Endothelial cell of umbilical vein (primary cell): ENCODE results near the gene R3HDM1. TPM values are rescaled to one million over a fixed set of nuclear protein-coding genes. Genes with fewer than 3 reads are reported as not detected.
"Not testable (repeated sequence)": the region's sequence is repeated elsewhere in the genome, so short reads cannot be mapped to it uniquely, and the experiment has no call there.

ENCODE experiments used
- BruUV-seq: library from RNA; stranded (reverse); fragments of 400-500 nt; replicated peaks from 2 replicates; lab custom pipeline; 2021; lab: Mats Ljungman, UMichigan
- CTCF ChIA-PET: fragments of 300-600, 350-600 bp; sonication (Branson Sonifier 250); formaldehyde crosslinking; loops from one replicate; lab custom pipeline; 2021; ENCODE audit warnings: antibody characterized with exemption, inconsistent platforms; lab: Charles Lee
- POLR2A ChIA-PET: fragments of 300-600, 350-600 bp; sonication (Branson Sonifier 250); formaldehyde crosslinking; loops from one replicate; lab custom pipeline; 2021; ENCODE audit warnings: antibody characterized with exemption, inconsistent platforms; lab: Charles Lee
- DNase-seq: peaks from one replicate; pipeline ENCODE4 v3.0.0-alpha.2; 2011; ENCODE audit warnings: low read depth, low spot score
- FAIRE-seq: peaks from 2 replicates; lab custom pipeline; 2011; peaks lifted over from hg19 to GRCh38; lab: Jason Lieb, UNC
- H2AFZ ChIP-seq: 2 replicates; pipeline ENCODE4 v1.6.0; 2012; ENCODE audit warnings: low read depth, low read length, control low read depth, inconsistent platforms
- H3K27ac ChIP-seq: 2 replicates; pipeline ENCODE4 v1.5.1; 2011; ENCODE audit warnings: low read depth, mild to moderate bottlenecking, control low read depth, low read length, moderate library complexity; ENCODE audit not compliant: insufficient read depth
- H3K27me3 ChIP-seq, 2 experiments: 2 replicates each; pipeline versions ENCODE4 v1.6.0 to v1.6.1; 2011; ENCODE audit warnings: low read length in 2 of 2, mixed read lengths in 1 of 2; ENCODE audit not compliant: control insufficient read depth in 2 of 2, insufficient read depth in 2 of 2
- H3K36me3 ChIP-seq, 2 experiments: 2 replicates in 1 of 2; 3 replicates in 1 of 2; pipeline ENCODE4 v1.5.1; 2011; ENCODE audit warnings: low read length in 2 of 2, mild to moderate bottlenecking in 1 of 2, moderate library complexity in 1 of 2; ENCODE audit not compliant: control insufficient read depth in 2 of 2, insufficient read depth in 2 of 2; ENCODE audit errors: extremely low read depth in 1 of 2
- H3K4me1 ChIP-seq: 3 replicates; pipeline ENCODE4 v1.5.1; 2011; ENCODE audit warnings: mild to moderate bottlenecking, low read length; ENCODE audit not compliant: control insufficient read depth, insufficient read depth; ENCODE audit errors: extremely low read depth
- H3K4me2 ChIP-seq: 2 replicates; pipeline ENCODE4 v1.6.1; 2011; ENCODE audit warnings: low read length, control low read depth, mixed read lengths; ENCODE audit not compliant: insufficient read depth
- H3K4me3 ChIP-seq, 3 experiments: fragments of 200-600 bp in 1 of 3; sonication (generic), shearing (Covaris generic) in 1 of 3; replicated peaks in 1 of 3; 2 replicates each; pipeline ENCODE4 v1.5.1; 2011 to 2016; ENCODE audit warnings: control low read depth in 3 of 3, low read length in 3 of 3, mild to moderate bottlenecking in 2 of 3, inconsistent platforms in 1 of 3, low read depth in 1 of 3, moderate library complexity in 1 of 3; ENCODE audit not compliant: insufficient read depth in 1 of 3
- H3K79me2 ChIP-seq: 2 replicates; pipeline ENCODE4 v1.6.0; 2012; ENCODE audit warnings: low read length, inconsistent platforms; ENCODE audit not compliant: control insufficient read depth, insufficient read depth
- H3K9ac ChIP-seq: replicated peaks from 2 replicates; pipeline ENCODE3; 2011; ENCODE audit warnings: low read length, control low read depth; ENCODE audit not compliant: insufficient read depth; ENCODE audit errors: extremely low read depth
- H3K9me1 ChIP-seq: replicated peaks from 3 replicates; pipeline ENCODE4 v1.6.0; 2011; ENCODE audit warnings: mild to moderate bottlenecking, low read length; ENCODE audit not compliant: control insufficient read depth, insufficient read depth; ENCODE audit errors: extremely low read depth
- H3K9me3 ChIP-seq: replicated peaks from 2 replicates; pipeline ENCODE4 v1.5.1; 2012; ENCODE audit warnings: low read length, inconsistent platforms; ENCODE audit not compliant: control insufficient read depth, insufficient read depth
- H4K20me1 ChIP-seq: replicated peaks from 2 replicates; pipeline ENCODE3; 2011; ENCODE audit warnings: mild to moderate bottlenecking, low read length; ENCODE audit not compliant: control insufficient read depth, insufficient read depth; ENCODE audit errors: extremely low read depth
- CTCF ChIP-seq, 2 donors: IDR thresholded peaks; 1 replicate in 1 of 2; 2 replicates in 1 of 2; pipeline ENCODE4 v1.5.1; 2011; ENCODE audit warnings: low read length in 2 of 2, mild to moderate bottlenecking in 2 of 2, moderate library complexity in 2 of 2, control low read depth in 1 of 2, inconsistent platforms in 1 of 2, low read depth in 1 of 2; ENCODE audit not compliant: insufficient read depth in 1 of 2; ENCODE audit errors: extremely low read depth in 1 of 2
- EZH2 ChIP-seq: IDR thresholded peaks from 2 replicates; pipeline ENCODE4 v1.6.1; 2012; ENCODE audit warnings: borderline replicate concordance, low read depth, mild to moderate bottlenecking, moderate library complexity, low read length, inconsistent platforms; ENCODE audit not compliant: severe bottlenecking
- FOS ChIP-seq: IDR thresholded peaks from 2 replicates; pipeline ENCODE4 v1.6.1; 2011; ENCODE audit warnings: mild to moderate bottlenecking, low read length, moderate library complexity, borderline replicate concordance; ENCODE audit not compliant: insufficient read depth
- GATA2 ChIP-seq: IDR thresholded peaks from 2 replicates; pipeline ENCODE4 v1.7.0; 2011; ENCODE audit warnings: low read depth, mild to moderate bottlenecking, moderate library complexity, mixed read lengths, low read length; ENCODE audit not compliant: insufficient read length, insufficient read depth
- JUN ChIP-seq: IDR thresholded peaks from 2 replicates; pipeline ENCODE4 v1.6.1; 2011; ENCODE audit warnings: borderline replicate concordance, low read depth; ENCODE audit not compliant: insufficient read length, insufficient read depth
- MAX ChIP-seq: IDR thresholded peaks from 2 replicates; pipeline ENCODE4 v1.6.1; 2011; ENCODE audit not compliant: insufficient read depth, insufficient read length
- MYC ChIP-seq: IDR thresholded peaks from one replicate; pipeline ENCODE4 v1.6.1; 2011; ENCODE audit warnings: mild to moderate bottlenecking, low read depth, low read length
- POLR2A ChIP-seq: IDR thresholded peaks from 2 replicates; pipeline ENCODE4 v1.6.1; 2012; ENCODE audit warnings: low read depth, mild to moderate bottlenecking, control low read depth, low read length
- POLR2AphosphoS5 ChIP-seq: IDR thresholded peaks from 2 replicates; pipeline ENCODE4 v1.6.1; 2012; ENCODE audit warnings: low read depth, mild to moderate bottlenecking, control low read depth, low read length, moderate library complexity; ENCODE audit not compliant: insufficient read depth
- dilution Hi-C: fragments of 300-500 bp; cut with MboI; formaldehyde crosslinking; loops from one replicate; pipeline ENCODE4 v1.15.0; 2019; ENCODE audit warnings: low sequenced_read_pairs; ENCODE audit not compliant: extremely low pct_ligation_motif_present
- intact Hi-C: fragments of 100-400 bp; cut with micrococcal nuclease; formaldehyde crosslinking; loops from one replicate; pipeline ENCODE4 v1.10.0; 2022
- polyA plus RNA-seq, 4 experiments: library from polyadenylated mRNA; depleted of rRNA in 3 of 4; stranded (reverse) in 3 of 4; unstranded in 1 of 4; fragments of >200 nt; gene quantifications; 2 replicates each; pipeline versions ENCODE4 v1.2.1 to v1.2.3, GENCODE V29; 2011 to 2012; ENCODE audit warnings: missing spikeins in 1 of 4
- total RNA-seq: library from RNA; stranded (reverse); gene quantifications from 2 replicates; pipeline ENCODE4 v1.2.3, GENCODE V29; 2021

Gene R3HDM1
- total and polyA plus RNA-seq, 2 donors (not counting 3 experiments of a cell fraction or from before 2014, with no cell fraction given), result 36.6 to 61.8 TPM

GRCh38 chr2:135532581-135532980 lies 1.3 kb downstream of the R3HDM1 start:
- TF ChIP-seq FOS (no peak), MYC (no peak), POLR2AphosphoS5 (no peak), POLR2A (no peak), GATA2 (no peak), MAX (no peak), CTCF (IDR thresholded peaks at IDR 0.05; ENCODE audit: extremely low read depth in 1 of 2, insufficient read depth in 1 of 2, low read depth in 1 of 2, low read length in 2 of 2) (no peak), EZH2 (no peak), JUN (no peak)
- intact Hi-C loops (loop anchor here (5.0 kb wide), 3 partner anchors 180 to 345 kb away; partner anchors contain the start of gene MCM6), dilution Hi-C loops (no loop called here)
- no peaks in the 10 kb centered on the region for H3K9me1 ChIP-seq
- no peak overlapping the region for H3K9ac ChIP-seq
- H3K4me1 ChIP-seq, result peaks cover 7% of the 10 kb centered on the region
- POLR2A ChIA-PET, result no interaction called here
- no peak overlapping the region for H2AFZ ChIP-seq
- no peaks in the 10 kb centered on the region for H3K9me3 ChIP-seq
- H3K27ac ChIP-seq, result no peak overlapping the region
- DNase-seq, result peak; percentile 5
- no TSS peak for BruUV-seq
- no peaks in the 10 kb centered on the region for H4K20me1 ChIP-seq
- H3K4me3 ChIP-seq, result peak overlapping the region in 1 of 3 experiments; percentile 83
- peak overlapping the region; percentile 98 for H3K4me2 ChIP-seq
- H3K27me3 ChIP-seq, result no peaks in the 10 kb centered on the region
- H3K36me3 ChIP-seq, result no peaks in the 10 kb centered on the region
- peaks cover 55% of the 10 kb centered on the region for H3K79me2 ChIP-seq
- CTCF ChIA-PET, result interaction anchor here (0.9 to 2.2 kb wide), 3 partner anchors 41 to 528 kb away, joined by 4 to 14 read pairs (median 6); no protein-coding TSS in a partner anchor
- FAIRE-seq, result no peak

- H3K4me2 ChIP-seq, H3K9me3 ChIP-seq, H2AFZ ChIP-seq, POLR2A ChIA-PET, H3K9me1 ChIP-seq, H3K4me3 ChIP-seq, H3K36me3 ChIP-seq, DNase-seq, H3K27me3 ChIP-seq, H3K27ac ChIP-seq, H4K20me1 ChIP-seq, BruUV-seq, H3K9ac ChIP-seq, dilution Hi-C loops, CTCF ChIA-PET, H3K4me1 ChIP-seq, FAIRE-seq: not testable (repeated sequence)
- intact Hi-C loops, result loop anchor here (5.0 kb wide), 3 partner anchors 179 to 344 kb away; partner anchors contain the start of gene MCM6
- peaks cover 59% of the 10 kb centered on the region for H3K79me2 ChIP-seq
Measured at GRCh38 chr2:135533545-135533944, 2.3 kb downstream of the R3HDM1 start.
